NT2/D1 (cell line): ENCODE results near the gene KDM4C.
"Not testable (repeated sequence)": the region's sequence is repeated elsewhere in the genome, so short reads cannot be mapped to it uniquely, and the experiment has no call there.

ENCODE experiments used
- SUZ12 ChIP-seq: IDR thresholded peaks from 2 replicates; pipeline ENCODE4 v1.6.1; 2011; ENCODE audit not compliant: insufficient read length, insufficient read depth; ENCODE audit errors: extremely low read depth
- YY1 ChIP-seq: IDR thresholded peaks from 2 replicates; pipeline ENCODE4 v1.6.1; 2011; ENCODE audit not compliant: insufficient read length, insufficient read depth
- ZNF274 ChIP-seq: IDR thresholded peaks from 2 replicates; pipeline ENCODE4 v1.6.1; 2011; ENCODE audit warnings: mild to moderate bottlenecking, low read depth, low read length

GRCh38 chr9:6748861-6749260, 8.9 kb upstream of the KDM4C start:
- TF ChIP-seq YY1, SUZ12, ZNF274: not testable (repeated sequence)
